ENCODE results near the gene STX1A. TPM values are rescaled to one million over a fixed set of nuclear protein-coding genes. Genes with fewer than 3 reads are reported as not detected.
A peak's percentile ranks its signal among the peaks of the same experiment; 100 is the strongest.

STX1A gene
- total and polyA plus RNA-seq, 2 of the 13 experiments (the other 11 are each of a cell fraction or from before 2014, with no cell fraction given): 6.1 to 12.2 TPM

GRCh38 chr7:73734619-73735527 lies 15.4 kb upstream of the STX1A start (continued):
- no peak for TF ChIP-seq ZUFSP (CRISPR knock-in tag; IDR thresholded peaks at IDR 0.05; ENCODE audit: borderline replicate concordance)
- TF ChIP-seq MAFG (CRISPR knock-in tag; IDR thresholded peaks at IDR 0.05): no peak
- TF ChIP-seq MIER3 (CRISPR knock-in tag; IDR thresholded peaks at IDR 0.05; ENCODE audit: borderline replicate concordance): peak; percentile 53; the same call in 1 of the 2 replicates
- TF ChIP-seq SRY (CRISPR knock-in tag; IDR thresholded peaks at IDR 0.05): peak; percentile 38; the same call in 1 of the 2 replicates
- TF ChIP-seq THAP8 (CRISPR knock-in tag; IDR thresholded peaks at IDR 0.05; ENCODE audit: borderline replicate concordance): no peak
- peak; percentile 53; the same call in 1 of the 2 replicates for TF ChIP-seq NRL (CRISPR knock-in tag; IDR thresholded peaks at IDR 0.05; ENCODE audit: borderline replicate concordance)
- 0 out of 2 replicates have a peak, but pooled peaks have one; percentile 56 for TF ChIP-seq ZSCAN31 (CRISPR knock-in tag; IDR thresholded peaks at IDR 0.05; ENCODE audit: low read depth)
- peak; percentile 72; the same call in 1 of the 2 replicates for TF ChIP-seq IKZF5 (CRISPR knock-in tag; IDR thresholded peaks at IDR 0.05)
- no peak for TF ChIP-seq MYPOP (CRISPR knock-in tag; IDR thresholded peaks at IDR 0.05)
- no peak for TF ChIP-seq ZNF3 (CRISPR knock-in tag; IDR thresholded peaks at IDR 0.05)
- peak; percentile 41; the same call in 1 of the 2 replicates for TF ChIP-seq PATZ1 (CRISPR knock-in tag; IDR thresholded peaks at IDR 0.05)
- TF ChIP-seq TFDP1 (CRISPR knock-in tag; IDR thresholded peaks at IDR 0.05; ENCODE audit: borderline replicate concordance): no peak
- TF ChIP-seq ZNF883 (CRISPR knock-in tag; IDR thresholded peaks at IDR 0.05; ENCODE audit: not compliant biosample characterization): no peak
- no peak for TF ChIP-seq IRF9 (CRISPR knock-in tag; IDR thresholded peaks at IDR 0.05; ENCODE audit: borderline replicate concordance)
- 0 out of 2 replicates have a peak, but pooled peaks have one; percentile 30 for TF ChIP-seq DMAP1 (CRISPR knock-in tag; IDR thresholded peaks at IDR 0.05)
- TF ChIP-seq ZNF672 (CRISPR knock-in tag; IDR thresholded peaks at IDR 0.05): no peak
- TF ChIP-seq FOXP1 (IDR thresholded peaks at IDR 0.05): no peak
- no peak for TF ChIP-seq FOXP1 (CRISPR knock-in tag; IDR thresholded peaks at IDR 0.05)
- no peak for TF ChIP-seq TBL1XR1 (IDR thresholded peaks at IDR 0.05; ENCODE audit: borderline replicate concordance, low read length, partially characterized antibody)
- no peak for TF ChIP-seq MED13 (CRISPR knock-in tag; IDR thresholded peaks at IDR 0.05)
